OCI-LY3 (cell line): Measurements from ENCODE around the gene PLPP2.

Experiments
- H2AFZ ChIP-seq: fragments of 200-600, 300-600 bp; shearing (Covaris generic); 2 replicates; pipeline ENCODE4 v1.6.0; 2014; ENCODE audit warnings: antibody characterized with exemption, low read depth, low read length
- H3K27ac ChIP-seq: fragments of 200-600, 300-600 bp; sonication (generic); 2 replicates; pipeline ENCODE4 v1.5.1; 2014; ENCODE audit warnings: mild to moderate bottlenecking, low read length, moderate library complexity, mixed read lengths
- H3K27me3 ChIP-seq: fragments of 200-600, 300-600 bp; sonication (generic); 2 replicates; pipeline ENCODE4 v1.6.1; 2014; ENCODE audit warnings: low read depth, low read length, mixed read lengths
- H3K36me3 ChIP-seq: fragments of 200-600, 300-600 bp; sonication (generic); replicated peaks from 2 replicates; pipeline ENCODE3; 2014; ENCODE audit warnings: low read depth, low read length, mixed read lengths
- H3K4me1 ChIP-seq: fragments of 300-600, 200-600 bp; sonication (generic); 2 replicates; pipeline ENCODE4 v1.6.1; 2014; ENCODE audit warnings: low read length, mixed read lengths
- H3K4me2 ChIP-seq: fragments of 200-600, 300-600 bp; sonication (generic); 2 replicates; pipeline ENCODE4 v1.6.1; 2014; ENCODE audit warnings: low read length, mixed read lengths
- H3K4me3 ChIP-seq: fragments of 300-600, 200-600 bp; sonication (generic); 2 replicates; pipeline ENCODE4 v1.5.1; 2014; ENCODE audit warnings: antibody characterized with exemption, mild to moderate bottlenecking, low read length, moderate library complexity
- H3K79me2 ChIP-seq: fragments of 300-600, 200-600 bp; shearing (Covaris generic); 2 replicates; pipeline ENCODE4 v1.6.1; 2014; ENCODE audit warnings: mild to moderate bottlenecking, low read length, mixed read lengths
- H3K9ac ChIP-seq: fragments of 300-600, 200-600 bp; shearing (Covaris generic); 2 replicates; pipeline ENCODE4 v1.6.0; 2014; ENCODE audit warnings: mild to moderate bottlenecking, low read length, moderate library complexity
- H3K9me3 ChIP-seq: fragments of 200-600, 300-600 bp; shearing (Covaris generic); 2 replicates; pipeline ENCODE4 v1.6.1; 2014; ENCODE audit warnings: low read length, mixed read lengths; ENCODE audit not compliant: insufficient read depth
- H4K20me1 ChIP-seq: fragments of 200-600, 300-600 bp; sonication (generic); 2 replicates; pipeline ENCODE4 v1.6.1; 2016; ENCODE audit warnings: low read length, mixed read lengths; ENCODE audit not compliant: insufficient read depth
- EZH2phosphoT487 ChIP-seq: fragments of 200-600 bp; shearing (Covaris generic); IDR thresholded peaks from 2 replicates; pipeline ENCODE4 v1.6.1; 2018; ENCODE audit warnings: antibody characterized with exemption, mixed run types, low read depth
- TF ChIP-seq, protein P1 (sequence below): fragments of 200-600, 300-600 bp; sonication (generic); IDR thresholded peaks from 2 replicates; pipeline ENCODE4 v1.5.1; 2014; ENCODE audit warnings: antibody characterized with exemption, low read length, low read depth

PLPP2 gene

DNA sequence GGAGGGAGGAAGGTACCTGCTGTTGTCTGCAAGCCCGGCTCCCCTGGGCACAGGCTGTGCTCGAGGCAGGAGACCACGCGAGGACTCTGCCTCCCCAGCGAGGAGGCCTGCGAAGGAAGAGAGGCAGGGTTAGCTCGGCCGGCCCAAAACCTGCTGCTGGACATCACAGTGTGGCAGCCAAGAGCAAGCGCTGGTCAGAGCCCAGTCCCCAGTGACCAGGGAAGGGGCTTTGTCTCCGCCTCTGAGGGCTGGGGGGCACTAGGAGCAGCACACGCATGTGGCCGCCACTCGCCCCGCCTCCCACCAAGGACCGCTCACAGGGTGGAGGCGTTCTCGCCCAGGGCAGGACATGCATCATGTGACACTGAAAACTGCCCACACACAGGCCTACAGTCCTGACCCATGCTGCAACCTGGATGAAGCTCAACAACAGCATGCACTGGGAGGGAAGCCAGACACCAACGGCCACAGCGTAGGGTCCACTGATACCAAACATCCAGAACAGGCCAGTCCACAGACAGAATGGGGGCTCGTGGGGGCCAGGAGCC, 44.9 kb upstream of the PLPP2 start:
- H3K4me3 ChIP-seq = no peak overlapping the region
- H3K4me1 ChIP-seq = no peaks in the 10 kb centered on the region
- TF ChIP-seq EZH2phosphoT487 = no peak
- TF ChIP-seq, protein P1, sequence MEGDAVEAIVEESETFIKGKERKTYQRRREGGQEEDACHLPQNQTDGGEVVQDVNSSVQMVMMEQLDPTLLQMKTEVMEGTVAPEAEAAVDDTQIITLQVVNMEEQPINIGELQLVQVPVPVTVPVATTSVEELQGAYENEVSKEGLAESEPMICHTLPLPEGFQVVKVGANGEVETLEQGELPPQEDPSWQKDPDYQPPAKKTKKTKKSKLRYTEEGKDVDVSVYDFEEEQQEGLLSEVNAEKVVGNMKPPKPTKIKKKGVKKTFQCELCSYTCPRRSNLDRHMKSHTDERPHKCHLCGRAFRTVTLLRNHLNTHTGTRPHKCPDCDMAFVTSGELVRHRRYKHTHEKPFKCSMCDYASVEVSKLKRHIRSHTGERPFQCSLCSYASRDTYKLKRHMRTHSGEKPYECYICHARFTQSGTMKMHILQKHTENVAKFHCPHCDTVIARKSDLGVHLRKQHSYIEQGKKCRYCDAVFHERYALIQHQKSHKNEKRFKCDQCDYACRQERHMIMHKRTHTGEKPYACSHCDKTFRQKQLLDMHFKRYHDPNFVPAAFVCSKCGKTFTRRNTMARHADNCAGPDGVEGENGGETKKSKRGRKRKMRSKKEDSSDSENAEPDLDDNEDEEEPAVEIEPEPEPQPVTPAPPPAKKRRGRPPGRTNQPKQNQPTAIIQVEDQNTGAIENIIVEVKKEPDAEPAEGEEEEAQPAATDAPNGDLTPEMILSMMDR = no peak
- peaks cover 6% of the 10 kb centered on the region; the same call in 1 of the 2 replicates for H3K27me3 ChIP-seq
- no peaks in the 10 kb centered on the region; the same call in 1 of the 2 replicates for H3K9me3 ChIP-seq
- H2AFZ ChIP-seq = no peak overlapping the region
- H3K27ac ChIP-seq = no peak overlapping the region
- H3K79me2 ChIP-seq = no peaks in the 10 kb centered on the region
- H4K20me1 ChIP-seq = no peaks in the 10 kb centered on the region
- H3K36me3 ChIP-seq = no peaks in the 10 kb centered on the region
- H3K4me2 ChIP-seq = no peak overlapping the region
- no peak overlapping the region for H3K9ac ChIP-seq

DNA sequence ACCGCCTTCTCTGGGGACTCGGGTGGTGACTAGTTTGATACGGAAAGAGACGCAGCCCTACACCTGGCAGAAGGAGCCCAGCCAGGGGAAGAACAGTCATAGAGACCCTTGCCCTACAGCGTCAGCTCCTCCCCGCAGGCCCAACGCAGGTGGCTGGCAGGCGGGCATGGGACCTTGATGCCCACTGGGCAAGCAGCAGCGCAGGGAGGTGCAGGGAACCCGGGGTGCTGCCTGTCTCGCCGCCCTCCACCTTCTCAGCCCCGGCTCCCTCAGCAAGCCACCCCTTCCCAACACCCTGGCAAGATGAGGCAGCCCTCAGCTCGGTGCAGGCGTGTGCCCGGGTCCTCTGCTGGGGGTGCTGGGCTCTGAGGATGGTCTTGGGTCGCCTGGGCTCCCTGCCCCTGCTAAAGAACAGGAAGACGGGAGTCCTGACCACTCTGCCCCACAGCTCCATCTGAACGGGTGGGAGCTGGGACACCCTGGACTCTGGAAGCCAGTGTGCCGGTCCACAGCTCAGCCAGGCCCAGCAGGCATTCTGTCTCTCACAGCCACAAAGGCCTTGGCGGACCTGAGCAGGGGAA, 44.4 kb upstream of the PLPP2 start:
- H3K9me3 ChIP-seq = no peaks in the 10 kb centered on the region; the same call in 1 of the 2 replicates
- H3K4me1 ChIP-seq = no peaks in the 10 kb centered on the region
- H4K20me1 ChIP-seq = no peaks in the 10 kb centered on the region
- H3K36me3 ChIP-seq = no peaks in the 10 kb centered on the region
- H2AFZ ChIP-seq = no peak overlapping the region
- H3K4me2 ChIP-seq = no peak overlapping the region
- no peak overlapping the region for H3K27ac ChIP-seq
- no peak overlapping the region for H3K9ac ChIP-seq
- TF ChIP-seq, protein P1 = no peak
- TF ChIP-seq EZH2phosphoT487 = no peak
- peaks cover 6% of the 10 kb centered on the region; the same call in 1 of the 2 replicates for H3K27me3 ChIP-seq
- H3K79me2 ChIP-seq = no peaks in the 10 kb centered on the region
- H3K4me3 ChIP-seq = no peak overlapping the region

DNA sequence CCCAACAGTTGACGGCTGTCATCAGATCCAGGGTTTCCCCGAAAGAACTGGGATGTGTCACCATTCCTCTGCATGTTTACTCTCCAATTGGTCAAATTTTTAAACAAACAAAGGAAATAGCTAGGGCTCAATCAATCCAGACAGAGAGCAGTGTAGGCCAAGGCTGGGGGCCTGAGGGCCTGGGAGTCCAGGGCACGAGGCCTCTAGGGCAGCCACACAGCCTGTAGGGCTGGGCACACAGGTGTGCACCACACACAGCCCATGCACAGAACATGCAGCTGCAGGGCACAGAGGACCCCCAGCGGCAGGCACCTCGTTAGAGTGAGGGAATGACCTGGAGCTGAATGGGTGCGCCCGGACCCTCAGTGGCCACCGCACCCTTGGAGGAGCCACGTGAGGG, 43.9 kb upstream of the PLPP2 start:
- H2AFZ ChIP-seq = no peak overlapping the region

More for the DNA sequence above, 43.9 kb upstream of the PLPP2 start:
- Histone ChIP-seq H3K4me3 (no peak overlapping the region), H3K4me2 (no peak overlapping the region), H3K36me3 (no peaks in the 10 kb centered on the region), H3K4me1 (no peaks in the 10 kb centered on the region), H3K27me3 (peaks cover 6% of the 10 kb centered on the region; the same call in 1 of the 2 replicates), H4K20me1 (no peaks in the 10 kb centered on the region), H3K9me3 (no peaks in the 10 kb centered on the region; the same call in 1 of the 2 replicates), H3K27ac (no peak overlapping the region), H3K9ac (no peak overlapping the region), H3K79me2 (no peaks in the 10 kb centered on the region)
- TF ChIP-seq, protein P1 = no peak
- TF ChIP-seq EZH2phosphoT487 = no peak
